AG09319 (cell line): Measurements from ENCODE around the gene NXN.
A peak's percentile ranks its signal among the peaks of the same experiment; 100 is the strongest.
"Not testable (repeated sequence)": the region's sequence is repeated elsewhere in the genome, so short reads cannot be mapped to it uniquely, and the experiment has no call there.

ENCODE experiments used
- DNase-seq: peaks from one replicate; pipeline ENCODE4 v3.0.0-alpha.2; 2010; ENCODE audit warnings: low read depth; ENCODE audit errors: extremely low read depth
- TF ChIP-seq, protein P1 (sequence below): IDR thresholded peaks from 2 replicates; pipeline ENCODE4 v1.5.1; 2011; ENCODE audit warnings: low read depth, mild to moderate bottlenecking, inconsistent platforms, low read length, moderate library complexity

NXN gene

DNA sequence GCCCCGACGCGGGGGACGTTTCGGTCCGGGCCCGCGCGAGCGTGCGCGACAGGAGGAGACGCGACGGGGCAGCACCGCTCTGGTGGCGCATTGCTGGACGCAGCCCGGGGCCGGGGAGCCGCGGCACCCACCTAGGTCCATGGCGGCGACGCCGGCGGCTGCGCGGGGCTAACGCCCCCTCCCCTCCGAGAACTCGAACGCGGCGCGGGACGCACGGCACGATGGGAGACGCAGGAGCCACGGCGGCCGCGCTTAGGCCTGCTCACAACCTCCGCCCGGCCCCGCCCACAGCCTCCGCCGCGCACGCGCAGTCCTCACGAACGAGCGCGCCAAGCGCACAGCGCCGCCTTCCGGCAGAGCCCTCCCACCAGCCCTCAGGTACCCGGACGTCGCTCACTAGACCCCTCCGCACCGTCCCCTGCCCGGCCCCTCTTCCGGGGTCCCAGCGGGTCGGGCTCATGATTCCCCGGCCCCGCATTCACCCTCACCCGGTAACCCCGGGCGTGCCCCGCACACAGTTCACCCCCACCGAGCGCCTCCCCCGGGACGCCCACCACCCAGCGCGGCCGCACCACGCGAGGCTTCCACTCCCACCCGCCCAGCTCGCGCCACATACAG, 227.5 kb downstream of the NXN start, which contains the start of gene GEMIN4:
TSS of gene GEMIN4 (minus strand) at position 263 of the 618 bp plus-strand sequence. CDS start at position 141, 122 bp downstream.
- TF ChIP-seq, protein P1, sequence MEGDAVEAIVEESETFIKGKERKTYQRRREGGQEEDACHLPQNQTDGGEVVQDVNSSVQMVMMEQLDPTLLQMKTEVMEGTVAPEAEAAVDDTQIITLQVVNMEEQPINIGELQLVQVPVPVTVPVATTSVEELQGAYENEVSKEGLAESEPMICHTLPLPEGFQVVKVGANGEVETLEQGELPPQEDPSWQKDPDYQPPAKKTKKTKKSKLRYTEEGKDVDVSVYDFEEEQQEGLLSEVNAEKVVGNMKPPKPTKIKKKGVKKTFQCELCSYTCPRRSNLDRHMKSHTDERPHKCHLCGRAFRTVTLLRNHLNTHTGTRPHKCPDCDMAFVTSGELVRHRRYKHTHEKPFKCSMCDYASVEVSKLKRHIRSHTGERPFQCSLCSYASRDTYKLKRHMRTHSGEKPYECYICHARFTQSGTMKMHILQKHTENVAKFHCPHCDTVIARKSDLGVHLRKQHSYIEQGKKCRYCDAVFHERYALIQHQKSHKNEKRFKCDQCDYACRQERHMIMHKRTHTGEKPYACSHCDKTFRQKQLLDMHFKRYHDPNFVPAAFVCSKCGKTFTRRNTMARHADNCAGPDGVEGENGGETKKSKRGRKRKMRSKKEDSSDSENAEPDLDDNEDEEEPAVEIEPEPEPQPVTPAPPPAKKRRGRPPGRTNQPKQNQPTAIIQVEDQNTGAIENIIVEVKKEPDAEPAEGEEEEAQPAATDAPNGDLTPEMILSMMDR, result peak; percentile 83
- peak; percentile 66 for DNase-seq

DNA sequence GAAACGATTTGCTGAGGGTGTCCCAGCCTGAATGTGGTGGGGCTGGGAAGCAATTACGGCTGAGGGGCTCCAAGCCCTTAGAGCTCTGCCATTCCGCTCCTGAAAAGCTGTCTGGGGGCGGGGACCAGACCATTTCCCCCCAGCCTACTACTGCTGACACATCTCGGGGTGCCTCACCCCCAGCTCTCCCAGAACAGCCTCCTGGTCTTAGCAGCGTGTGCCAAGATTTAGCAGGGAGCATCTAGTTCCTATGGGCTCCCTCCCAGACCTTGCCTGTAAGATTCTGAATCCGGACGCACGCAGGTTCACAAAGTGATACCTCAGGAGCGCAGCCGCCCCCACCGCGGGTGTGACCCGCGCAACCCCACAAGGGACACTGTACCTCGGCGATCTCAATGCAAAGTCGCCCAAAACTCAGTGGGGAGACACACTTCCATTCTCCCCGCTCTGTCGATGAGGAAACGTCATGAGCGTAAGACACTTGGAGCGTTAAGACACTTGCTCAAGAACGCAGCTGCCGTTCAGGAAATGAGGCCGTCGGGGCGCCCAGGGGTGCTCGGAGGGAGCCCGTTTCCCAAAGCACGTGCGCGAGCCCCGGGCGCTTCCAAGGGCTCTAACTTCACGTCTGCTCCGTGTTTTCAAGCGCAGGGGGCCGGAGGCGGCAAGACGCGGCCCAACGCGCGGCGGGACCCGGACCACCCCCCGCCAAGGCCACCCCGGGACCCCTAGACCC, 228.1 kb downstream of the NXN start:
- no peak for DNase-seq
- TF ChIP-seq, protein P1, result no peak

DNA sequence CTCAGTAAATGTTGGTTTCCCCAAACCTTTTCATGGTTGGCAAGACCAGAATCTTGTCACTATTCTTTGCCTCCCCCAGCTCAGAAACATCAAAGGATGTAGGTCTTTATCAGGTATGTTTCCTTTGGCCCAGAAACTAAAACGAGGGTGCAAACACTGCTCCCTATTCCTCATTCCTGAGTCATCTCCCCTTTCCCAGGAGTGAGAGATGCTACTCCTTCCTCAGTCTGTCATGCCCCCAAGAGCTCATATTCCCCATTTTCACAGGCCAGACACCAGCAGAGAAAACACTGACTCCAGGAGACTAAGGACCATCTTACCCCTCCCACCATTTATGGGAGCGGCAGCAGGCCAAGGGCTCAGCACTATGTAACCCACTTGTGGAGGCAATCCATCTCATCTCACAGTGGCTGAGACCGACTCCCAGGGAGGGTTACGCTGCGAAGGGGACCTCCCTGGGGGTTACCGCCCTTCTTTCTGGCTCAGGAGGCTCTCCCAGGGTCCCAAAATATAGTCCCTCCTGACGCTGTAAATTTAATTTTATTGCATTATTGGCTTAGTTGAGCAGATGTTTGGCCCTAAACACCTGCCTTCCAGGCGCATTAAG, 229.0 kb downstream of the NXN start:
- DNase-seq, result no peak
- TF ChIP-seq, protein P1, result no peak

DNA sequence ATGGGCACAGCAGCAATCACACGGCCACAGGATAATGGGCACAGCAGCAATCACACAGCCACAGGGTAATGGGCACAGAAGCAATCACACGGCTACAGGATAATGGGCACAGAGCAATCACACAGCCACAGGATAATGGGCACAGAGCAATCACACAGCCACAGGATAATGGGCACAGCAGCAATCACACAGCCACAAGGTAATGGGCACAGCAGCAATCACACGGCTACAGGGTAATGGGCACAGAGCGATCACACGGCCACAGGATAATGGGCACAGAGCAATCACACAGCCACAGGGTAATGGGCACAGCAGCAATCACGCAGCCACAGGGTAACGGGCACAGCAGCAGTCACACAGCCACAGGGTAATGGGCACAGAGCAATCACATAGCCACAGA, 230.2 kb downstream of the NXN start:
- DNase-seq, result not testable (repeated sequence)
